ENCODE measurements around the gene CMKLR1.

DNA sequence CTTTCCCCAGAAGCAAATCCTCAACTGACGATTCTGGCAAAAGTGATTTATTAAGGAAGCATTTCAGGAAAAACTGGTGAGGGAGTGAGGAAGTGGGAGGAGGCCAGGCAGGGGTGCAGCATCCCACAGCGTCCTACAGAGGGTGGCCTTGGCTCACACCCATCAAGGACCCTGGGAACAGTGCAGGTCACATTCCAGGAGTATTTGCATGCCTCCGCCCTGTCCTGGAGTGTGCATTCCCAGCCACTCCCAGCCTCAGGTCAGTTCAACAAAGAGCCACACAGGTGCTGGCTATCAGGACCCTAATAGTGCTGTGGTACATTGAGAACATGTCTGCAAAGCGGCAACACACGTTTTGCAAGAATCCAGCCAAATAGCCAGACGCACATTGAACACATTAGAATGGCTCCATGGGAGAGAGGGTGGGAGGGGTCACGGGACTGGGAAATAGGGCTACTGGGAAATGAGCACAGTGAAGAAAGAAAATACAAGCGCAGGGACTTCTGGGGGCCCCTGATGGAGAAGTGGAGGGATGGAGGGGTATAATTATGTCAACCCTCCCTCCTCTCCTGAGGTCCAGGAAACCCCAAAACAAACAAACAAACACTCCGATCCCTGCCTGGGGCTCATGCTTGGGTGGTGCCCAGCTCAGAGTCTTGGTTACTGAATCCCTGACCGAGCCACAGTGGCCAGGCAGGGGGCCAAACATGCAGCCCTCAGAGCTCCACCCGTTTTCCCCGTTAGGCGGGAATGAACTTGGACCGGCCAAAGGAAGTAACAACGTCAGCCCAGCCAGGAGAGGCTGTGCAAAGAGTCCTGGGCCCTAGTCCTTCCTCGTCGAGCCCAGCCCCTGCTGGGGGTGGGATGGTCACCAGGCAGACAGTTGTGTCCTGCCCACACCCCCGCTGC, 36.5 kb downstream of the CMKLR1 start:
- TF ChIP-seq CTCF (IDR thresholded peaks at IDR 0.05): no peak
- no peak for TF ChIP-seq EP300 (IDR thresholded peaks at IDR 0.05)
- no peak for TF ChIP-seq POLR2A (IDR thresholded peaks at IDR 0.05)
